Neural cell (in vitro differentiated cells): ENCODE results near the gene UBE2N. TPM values are rescaled to one million over a fixed set of nuclear protein-coding genes. Genes with fewer than 3 reads are reported as not detected.

Experiments
- H2AFZ ChIP-seq: fragments of 200-600, 300-800 bp; sonication (generic), shearing (Covaris generic); 2 replicates; pipeline ENCODE4 v1.6.0; 2014; ENCODE audit warnings: low read depth, mild to moderate bottlenecking, antibody characterized with exemption, low read length, moderate library complexity
- H3F3A ChIP-seq: fragments of 200-600 bp; shearing (Covaris generic); 2 replicates; pipeline ENCODE4 v1.6.1; 2016; ENCODE audit warnings: mild to moderate bottlenecking, moderate library complexity, mixed read lengths, antibody characterized with exemption, low read length; ENCODE audit not compliant: insufficient read depth, poor library complexity, severe bottlenecking
- H3K27ac ChIP-seq: fragments of 200-600, 300-800 bp; sonication (generic), shearing (Covaris generic); 2 replicates; pipeline ENCODE4 v1.5.1; 2014; ENCODE audit warnings: mild to moderate bottlenecking, low read length, moderate library complexity
- H3K27me3 ChIP-seq: fragments of 300-800, 200-600 bp; sonication (generic), shearing (Covaris generic); 2 replicates; pipeline ENCODE4 v1.6.0; 2014; ENCODE audit warnings: mild to moderate bottlenecking, low read depth, low read length, moderate library complexity; ENCODE audit not compliant: insufficient read depth
- H3K36me3 ChIP-seq: fragments of 300-800, 200-600 bp; sonication (generic), shearing (Covaris generic); 2 replicates; pipeline ENCODE4 v1.5.1; 2014; ENCODE audit warnings: mild to moderate bottlenecking, antibody characterized with exemption, low read length, moderate library complexity; ENCODE audit not compliant: insufficient read depth
- H3K4me2 ChIP-seq: fragments of 300-800, 200-600 bp; sonication (generic), shearing (Covaris generic); 2 replicates; pipeline ENCODE4 v1.6.0; 2014; ENCODE audit warnings: mild to moderate bottlenecking, low read length
- H3K4me3 ChIP-seq: fragments of 300-800, 200-600 bp; sonication (generic), shearing (Covaris generic); 2 replicates; pipeline ENCODE4 v1.5.1; 2014; ENCODE audit warnings: mild to moderate bottlenecking, low read length, moderate library complexity
- H3K79me2 ChIP-seq: fragments of 200-600 bp; shearing (Covaris generic); replicated peaks from 2 replicates; pipeline ENCODE4 v1.6.0; 2014; ENCODE audit warnings: mild to moderate bottlenecking, low read length, moderate library complexity; ENCODE audit not compliant: insufficient read depth
- H3K9ac ChIP-seq: fragments of 300-800, 200-600 bp; sonication (generic), shearing (Covaris generic); 2 replicates; pipeline ENCODE4 v1.6.1; 2016; ENCODE audit warnings: mild to moderate bottlenecking, low read length, mixed read lengths
- H3K9me2 ChIP-seq: fragments of 200-600 bp; shearing (Covaris generic); 2 replicates; pipeline ENCODE4 v1.6.1; 2016; ENCODE audit warnings: mild to moderate bottlenecking, low read length, mixed read lengths; ENCODE audit not compliant: insufficient read depth
- H3K9me3 ChIP-seq: fragments of 200-600, 300-800 bp; sonication (generic), shearing (Covaris generic); 2 replicates; pipeline ENCODE4 v1.6.1; 2016; ENCODE audit warnings: mild to moderate bottlenecking, mixed run types, low read length, moderate library complexity, mixed read lengths
- H4K20me1 ChIP-seq: fragments of 200-600 bp; shearing (Covaris generic); 2 replicates; pipeline ENCODE4 v1.6.1; 2016; ENCODE audit warnings: mild to moderate bottlenecking, mixed run types; ENCODE audit not compliant: insufficient read depth
- CTCF ChIP-seq: fragments of 450-650 bp; IDR thresholded peaks from 2 replicates; pipeline ENCODE4 v1.5.1; 2014; ENCODE audit warnings: antibody characterized with exemption, mild to moderate bottlenecking, moderate library complexity; ENCODE audit not compliant: poor library complexity, severe bottlenecking
- EP300 ChIP-seq: fragments of 450-650 bp; conservative IDR thresholded peaks from 2 replicates; pipeline ENCODE4 v1.6.1; 2014; ENCODE audit warnings: antibody characterized with exemption, mild to moderate bottlenecking, moderate library complexity; ENCODE audit not compliant: poor library complexity, severe bottlenecking
- EZH2 ChIP-seq: fragments of 200-600, 300-800 bp; shearing (Covaris generic), sonication (generic); IDR thresholded peaks from 2 replicates; pipeline ENCODE4 v1.6.1; 2014; ENCODE audit warnings: antibody characterized with exemption, low read length, borderline replicate concordance, mild to moderate bottlenecking; ENCODE audit not compliant: insufficient read depth, poor library complexity, severe bottlenecking
- MXI1 ChIP-seq: fragments of 450-650 bp; conservative IDR thresholded peaks from 2 replicates; pipeline ENCODE4 v1.6.1; 2014; ENCODE audit warnings: antibody characterized with exemption, mild to moderate bottlenecking; ENCODE audit not compliant: poor library complexity, severe bottlenecking
- POLR2AphosphoS5 ChIP-seq: IDR thresholded peaks from 2 replicates; pipeline ENCODE4 v1.6.1; 2012
- RAD21 ChIP-seq: fragments of 450-650 bp; conservative IDR thresholded peaks from 2 replicates; pipeline ENCODE4 v1.6.1; 2014; ENCODE audit warnings: antibody characterized with exemption, mild to moderate bottlenecking, moderate library complexity
- REST ChIP-seq: IDR thresholded peaks from 2 replicates; pipeline ENCODE4 v1.6.1; 2012; ENCODE audit warnings: borderline replicate concordance
- SMC3 ChIP-seq: fragments of 450-650 bp; conservative IDR thresholded peaks from 2 replicates; pipeline ENCODE4 v1.6.1; 2014; ENCODE audit warnings: antibody characterized with exemption, mild to moderate bottlenecking, moderate library complexity; ENCODE audit not compliant: poor library complexity
- TAF1 ChIP-seq: IDR thresholded peaks from 2 replicates; pipeline ENCODE4 v1.6.1; 2012; ENCODE audit warnings: low read depth
- polyA plus RNA-seq: library from polyadenylated mRNA; depleted of rRNA; stranded (reverse); fragments of >200 nt; gene quantifications from 2 replicates; pipeline ENCODE4 v1.2.3, GENCODE V29; 2014

The UBE2N gene
- polyA plus RNA-seq, 1 donor from 2014 or later, result 172 TPM

GRCh38 chr12:93417967-93418480 lies 23.7 kb downstream of the UBE2N start:
- Histone ChIP-seq H4K20me1 (no peaks in the 10 kb centered on the region), H3K9ac (no peak overlapping the region), H3F3A (no peaks in the 10 kb centered on the region), H3K4me3 (no peak overlapping the region), H3K27me3 (no peaks in the 10 kb centered on the region), H3K9me2 (no peaks in the 10 kb centered on the region), H3K79me2 (peaks cover 70% of the 10 kb centered on the region), H3K27ac (no peak overlapping the region), H3K4me2 (no peak overlapping the region), H3K36me3 (no peaks in the 10 kb centered on the region), H2AFZ (no peak overlapping the region), H3K9me3 (no peaks in the 10 kb centered on the region)
- TF ChIP-seq POLR2AphosphoS5, result no peak
- TF ChIP-seq TAF1, result no peak
- no peak for TF ChIP-seq CTCF
- no peak for TF ChIP-seq EP300
- TF ChIP-seq EZH2, result no peak
- TF ChIP-seq RAD21, result no peak
- no peak for TF ChIP-seq MXI1

GRCh38 chr12:93415723-93416464 lies 25.9 kb downstream of the UBE2N start:
- Histone ChIP-seq H3K36me3 (no peaks in the 10 kb centered on the region), H3K9me3 (no peaks in the 10 kb centered on the region), H3K79me2 (peaks cover 61% of the 10 kb centered on the region), H3K4me2 (no peak overlapping the region), H3K9me2 (no peaks in the 10 kb centered on the region), H3F3A (no peaks in the 10 kb centered on the region), H2AFZ (no peak overlapping the region), H3K27me3 (no peaks in the 10 kb centered on the region), H4K20me1 (no peaks in the 10 kb centered on the region), H3K4me3 (no peak overlapping the region), H3K27ac (no peak overlapping the region), H3K9ac (no peak overlapping the region)
- TF ChIP-seq POLR2AphosphoS5 (no peak), EP300 (no peak), TAF1 (no peak), EZH2 (no peak), REST (no peak), CTCF (no peak), RAD21 (no peak), SMC3 (no peak), MXI1 (no peak)
